KBM-7 (cell line): ENCODE results near the gene IL31.
"Not testable (repeated sequence)": the region's sequence is repeated elsewhere in the genome, so short reads cannot be mapped to it uniquely, and the experiment has no call there.

Source experiments
- DNase-seq: peaks from one replicate; pipeline ENCODE4 v3.0.0-alpha.2; 2015
- in situ Hi-C: fragments of 300-500 bp; cut with MboI; formaldehyde crosslinking; loops from 2 replicates; pipeline ENCODE4 v1.14.3; 2020; ENCODE audit warnings: low sequenced_read_pairs, low pct_unique_long_range_greater_than_20kb, mixed read lengths

Gene IL31

DNA sequence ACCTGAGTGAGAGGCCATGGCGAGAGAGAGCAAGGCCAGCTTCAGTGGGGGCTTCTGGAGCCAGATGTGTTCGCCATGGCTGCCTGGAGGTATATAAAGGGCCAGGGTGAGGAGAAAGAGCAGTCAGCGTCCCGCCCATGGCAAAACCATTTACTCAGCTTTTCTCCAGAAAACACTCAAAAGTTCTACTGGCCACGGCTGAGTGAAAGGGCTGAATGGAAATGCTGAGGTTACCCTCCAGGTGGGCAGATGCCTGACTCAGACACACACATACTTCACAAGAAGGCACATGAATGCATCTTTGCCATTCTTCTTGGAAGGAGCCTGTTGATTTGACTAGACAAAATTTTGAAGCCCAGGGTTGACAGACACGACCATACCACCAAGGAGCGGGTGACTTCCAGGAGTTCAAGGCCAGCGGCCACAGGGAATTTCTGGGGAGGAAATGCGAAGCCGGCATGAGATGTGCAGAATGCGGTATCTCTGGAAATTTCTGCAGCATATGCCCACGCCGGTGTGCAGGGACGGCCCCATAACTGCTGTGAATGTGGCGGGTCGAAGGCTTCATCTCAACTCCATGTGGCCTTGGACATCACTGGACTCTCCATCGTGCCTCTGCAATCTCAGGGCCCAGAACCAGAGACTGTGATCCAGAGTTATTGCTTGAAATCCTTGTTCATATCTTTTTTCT lies at the start of gene IL31:
IL31 (minus strand) TSS at position 67 of the 691 bp plus-strand sequence; CDS start at position 18, 49 bp downstream.
- in situ Hi-C loops = no loop called here
- no peak for DNase-seq

GRCh38 chr12:122216445-122216844 lies 42.4 kb upstream of the IL31 start:
- DNase-seq = no peak
- in situ Hi-C loops = no loop called here

- no peak for DNase-seq
- in situ Hi-C loops = no loop called here
Measured at GRCh38 chr12:122215771-122216170, 41.8 kb upstream of the IL31 start.

GRCh38 chr12:122208073-122208820 lies 34.2 kb upstream of the IL31 start:
- DNase-seq = no peak
- in situ Hi-C loops = no loop called here

DNA sequence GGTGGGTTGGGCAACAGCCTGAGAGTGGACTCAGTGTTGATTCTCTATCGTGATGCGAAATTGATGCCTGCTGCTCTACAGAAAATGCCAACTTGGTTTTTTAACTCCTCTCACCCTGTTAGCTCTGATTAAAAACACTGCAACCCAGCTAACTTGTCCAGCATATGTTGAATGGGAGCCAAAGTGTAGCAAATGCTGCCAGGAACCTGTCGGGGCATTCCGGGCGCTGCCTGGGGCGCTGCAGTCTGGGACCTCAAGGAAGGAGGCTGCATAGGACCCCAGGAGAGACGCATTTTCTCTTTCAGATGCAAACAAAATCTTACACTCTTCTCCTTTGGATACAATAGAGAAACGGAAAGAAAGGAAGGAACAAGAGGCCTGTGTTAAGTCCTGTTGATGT lies 33.4 kb upstream of the IL31 start:
- in situ Hi-C loops = no loop called here
- DNase-seq = no peak

- no peak for DNase-seq
- in situ Hi-C loops = no loop called here
Measured at GRCh38 chr12:122206976-122207375, 33.0 kb upstream of the IL31 start.

GRCh38 chr12:122206111-122206881 lies 32.3 kb upstream of the IL31 start:
- no peak for DNase-seq
- in situ Hi-C loops = no loop called here

GRCh38 chr12:122205053-122205925 lies 31.3 kb upstream of the IL31 start:
- no peak for DNase-seq
- in situ Hi-C loops = no loop called here

DNA sequence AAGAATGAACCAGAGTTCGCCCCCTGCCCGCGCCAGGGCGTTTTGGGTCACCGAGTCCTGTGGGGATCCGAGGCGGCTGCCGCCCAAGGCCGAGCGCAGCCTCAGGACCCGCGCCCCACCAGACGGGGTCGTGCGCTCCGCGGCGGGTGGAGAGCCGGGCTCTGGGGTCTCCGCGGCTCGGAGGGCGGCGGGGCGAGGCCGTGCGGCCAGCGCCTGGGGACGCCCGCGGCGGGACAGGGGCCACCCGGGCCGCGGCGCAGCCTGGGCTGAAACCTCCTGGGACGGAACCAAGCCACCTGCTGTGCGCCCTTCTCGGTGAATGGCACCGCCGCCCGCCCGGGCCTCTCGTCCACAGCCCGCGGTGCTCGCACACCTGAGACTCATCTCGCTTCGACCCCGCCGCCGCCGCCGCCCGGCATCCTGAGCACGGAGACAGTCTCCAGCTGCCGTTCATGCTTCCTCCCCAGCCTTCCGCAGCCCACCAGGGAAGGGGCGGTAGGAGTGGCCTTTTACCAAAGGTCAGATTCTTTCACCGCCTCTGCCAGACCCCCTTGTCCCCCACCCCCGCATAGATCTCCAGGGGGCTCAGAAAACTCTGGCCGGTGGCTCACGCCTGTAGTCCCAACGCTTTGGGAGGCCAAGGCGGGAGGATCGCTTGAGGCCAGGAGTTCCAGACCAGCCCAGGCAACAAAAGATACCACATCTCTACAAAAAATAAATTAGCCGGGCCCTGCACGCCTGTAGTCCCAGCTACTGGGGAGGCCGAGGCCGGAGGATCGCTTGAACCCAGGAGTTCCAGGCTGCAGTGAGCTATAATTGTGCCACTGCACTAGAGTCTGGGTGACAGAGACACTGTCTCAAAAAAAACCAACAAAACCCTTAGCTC lies 30.4 kb upstream of the IL31 start:
- no peak for DNase-seq
- in situ Hi-C loops = no loop called here

DNA sequence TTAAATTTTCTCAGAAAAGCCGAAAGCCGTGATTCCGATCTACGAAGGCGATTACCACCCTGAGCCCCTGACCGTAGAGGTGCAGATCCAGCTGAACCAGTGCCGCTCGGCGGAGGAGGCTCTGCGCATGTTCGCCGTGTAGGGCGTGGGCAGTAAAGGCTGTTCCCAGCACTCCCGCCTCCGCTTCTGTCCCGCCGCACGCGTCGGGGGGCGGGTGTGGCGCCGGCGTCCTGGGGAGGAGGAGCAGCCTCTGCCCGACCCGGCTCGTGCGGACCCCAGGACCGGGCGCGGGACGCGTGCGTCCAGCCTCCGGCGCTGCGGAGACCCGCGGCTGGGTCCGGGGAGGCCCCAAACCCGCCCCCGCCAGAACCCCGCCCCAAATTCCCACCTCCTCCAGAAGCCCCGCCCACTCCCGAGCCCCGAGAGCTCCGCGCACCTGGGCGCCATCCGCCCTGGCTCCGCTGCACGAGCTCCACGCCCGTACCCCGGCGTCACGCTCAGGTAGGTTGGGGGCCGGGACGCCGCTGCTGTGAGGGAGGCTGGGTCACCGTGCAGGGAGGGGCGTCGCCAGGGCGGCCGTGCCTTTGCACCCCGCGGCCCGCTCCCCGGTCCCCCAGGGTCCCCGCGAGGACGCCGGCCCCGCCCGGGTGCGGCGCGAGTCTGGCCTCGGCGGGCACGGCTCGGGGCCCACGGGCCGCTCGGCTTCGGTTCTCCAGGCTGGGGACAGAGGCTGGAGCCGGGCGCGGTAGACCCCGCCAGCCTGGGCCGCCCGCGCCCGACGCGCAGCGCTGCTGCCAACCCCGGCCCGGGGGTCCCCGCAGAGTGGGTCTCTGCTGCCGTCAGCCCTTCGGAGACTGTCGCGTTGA lies 29.5 kb upstream of the IL31 start, which contains the start of gene B3GNT4:
B3GNT4 (plus strand) TSS at position 409 of the 866 bp plus-strand sequence. CDS start 910 bp downstream, outside the sequence.
- peak; percentile 62 for DNase-seq
- in situ Hi-C loops = no loop called here

- in situ Hi-C loops, DNase-seq: not testable (repeated sequence)
Measured at GRCh38 chr12:122202811-122203210, 28.8 kb upstream of the IL31 start.

- no peak for DNase-seq
- in situ Hi-C loops = no loop called here
Measured at GRCh38 chr12:122202017-122202416, 28.0 kb upstream of the IL31 start.

GRCh38 chr12:122201381-122201780 lies 27.4 kb upstream of the IL31 start:
- no peak for DNase-seq
- in situ Hi-C loops = no loop called here

DNA sequence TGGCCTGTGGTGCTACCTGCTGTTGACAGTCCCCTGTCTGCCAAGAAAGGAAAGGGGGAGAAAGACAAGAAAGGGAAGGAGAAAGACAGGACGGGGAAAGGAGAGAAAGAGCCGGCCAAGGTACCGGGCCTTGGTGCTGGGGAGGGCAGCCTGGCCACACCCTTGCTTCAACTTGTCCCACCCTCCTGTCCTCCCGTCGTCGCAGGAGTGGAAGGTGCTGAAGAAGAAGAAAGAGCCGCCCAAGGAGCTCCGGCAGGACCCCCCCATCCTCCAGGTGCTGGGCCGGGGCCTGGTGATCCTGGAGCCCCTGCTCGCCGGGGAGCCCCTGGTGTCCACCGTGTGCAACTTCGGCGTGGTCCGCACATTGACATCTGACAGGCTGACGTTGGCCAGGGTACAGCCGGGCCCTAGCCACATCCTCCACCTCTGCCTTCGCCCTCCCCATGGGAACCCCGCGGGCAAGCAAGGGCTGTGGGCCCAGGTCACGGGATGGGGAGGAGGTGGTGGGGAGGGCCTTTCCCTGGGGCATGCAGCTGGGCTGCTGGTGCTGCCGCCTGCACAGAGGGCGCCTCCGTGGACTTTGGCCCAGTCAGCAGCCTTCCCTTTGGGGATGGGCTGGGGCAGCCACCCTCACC lies 26.6 kb upstream of the IL31 start:
- in situ Hi-C loops = no loop called here
- DNase-seq = no peak

GRCh38 chr12:122199484-122200355 lies 25.7 kb upstream of the IL31 start:
- in situ Hi-C loops = no loop called here
- DNase-seq = no peak

GRCh38 chr12:122197612-122197966 lies 23.6 kb upstream of the IL31 start:
- in situ Hi-C loops = no loop called here
- peak; percentile 37 for DNase-seq
